ENCODE measurements around the gene AHR. TPM values are rescaled to one million over a fixed set of nuclear protein-coding genes. Genes with fewer than 3 reads are reported as not detected.

The AHR gene
- total and polyA plus RNA-seq, 2 donors (not counting 1 experiment from before 2014, with no cell fraction given) = 4.8 to 11.2 TPM

DNA sequence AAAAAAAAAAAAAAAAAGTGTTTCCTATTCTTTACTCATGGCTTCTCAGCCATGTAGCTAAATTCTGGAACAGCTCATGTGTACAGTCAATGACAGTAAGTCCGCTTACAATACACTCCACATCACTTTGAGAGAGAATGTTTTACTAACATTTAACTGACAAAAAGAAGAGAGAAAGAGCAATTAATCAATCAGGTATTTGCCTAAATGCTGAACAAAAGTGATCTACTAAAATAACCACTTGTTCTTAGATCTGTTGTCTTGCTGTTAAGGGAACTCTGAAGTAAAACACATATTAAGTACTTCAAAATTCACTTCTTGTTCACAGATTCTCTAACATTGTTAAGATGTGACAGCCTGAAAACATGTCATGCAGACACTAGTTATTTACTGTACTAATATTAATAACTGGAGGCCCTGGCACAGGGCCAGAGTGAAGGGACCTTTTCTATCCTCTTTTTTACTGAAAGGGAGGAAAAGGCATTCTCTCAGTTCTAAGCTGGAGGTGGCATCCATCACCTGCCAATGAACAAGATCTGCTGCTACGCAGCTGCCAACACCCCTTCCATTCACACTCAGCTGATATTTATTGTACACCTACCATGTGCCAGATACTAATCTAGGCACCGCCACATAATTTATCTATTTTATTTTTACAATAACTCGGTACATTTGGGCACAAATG lies 72.6 kb downstream of the AHR start:
- CTCF ChIA-PET = no interaction called here
- intact Hi-C loops (cut with micrococcal nuclease) = no loop called here
- H3K9me3 ChIP-seq (ENCODE audit: control extremely low read depth in 1 of 3, control insufficient read depth in 2 of 3, insufficient read depth in 1 of 3, low read length in 2 of 3) = no peaks in the 10 kb centered on the region

More for the DNA sequence above, 72.6 kb downstream of the AHR start:
- no peaks in the 10 kb centered on the region for H3K4me1 Mint-ChIP-seq
- TF ChIP-seq, protein P1, sequence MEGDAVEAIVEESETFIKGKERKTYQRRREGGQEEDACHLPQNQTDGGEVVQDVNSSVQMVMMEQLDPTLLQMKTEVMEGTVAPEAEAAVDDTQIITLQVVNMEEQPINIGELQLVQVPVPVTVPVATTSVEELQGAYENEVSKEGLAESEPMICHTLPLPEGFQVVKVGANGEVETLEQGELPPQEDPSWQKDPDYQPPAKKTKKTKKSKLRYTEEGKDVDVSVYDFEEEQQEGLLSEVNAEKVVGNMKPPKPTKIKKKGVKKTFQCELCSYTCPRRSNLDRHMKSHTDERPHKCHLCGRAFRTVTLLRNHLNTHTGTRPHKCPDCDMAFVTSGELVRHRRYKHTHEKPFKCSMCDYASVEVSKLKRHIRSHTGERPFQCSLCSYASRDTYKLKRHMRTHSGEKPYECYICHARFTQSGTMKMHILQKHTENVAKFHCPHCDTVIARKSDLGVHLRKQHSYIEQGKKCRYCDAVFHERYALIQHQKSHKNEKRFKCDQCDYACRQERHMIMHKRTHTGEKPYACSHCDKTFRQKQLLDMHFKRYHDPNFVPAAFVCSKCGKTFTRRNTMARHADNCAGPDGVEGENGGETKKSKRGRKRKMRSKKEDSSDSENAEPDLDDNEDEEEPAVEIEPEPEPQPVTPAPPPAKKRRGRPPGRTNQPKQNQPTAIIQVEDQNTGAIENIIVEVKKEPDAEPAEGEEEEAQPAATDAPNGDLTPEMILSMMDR (IDR thresholded peaks at IDR 0.05) = no peak
- TF ChIP-seq EZH2 (IDR thresholded peaks at IDR 0.05; ENCODE audit: borderline replicate concordance, insufficient read depth, low read depth, low read length, poor library complexity, severe bottlenecking) = no peak
- no peak overlapping the region for H2AFZ ChIP-seq (ENCODE audit: insufficient read depth, low read depth, low read length, poor library complexity, severe bottlenecking)
- H3K79me2 ChIP-seq (ENCODE audit: control insufficient read depth, insufficient read depth, low read length) = no peaks in the 10 kb centered on the region
- WGBS (ENCODE audit: insufficient coverage) = no CpG with 5 or more reads among the region's 4 CpGs
- no peak for ATAC-seq (ENCODE audit: low read depth)
- no peak for DNase-seq
- no peak overlapping the region for H3K4me3 Mint-ChIP-seq
- H3K9me3 Mint-ChIP-seq (ENCODE audit: insufficient read depth) = no peaks in the 10 kb centered on the region
- H3K27ac ChIP-seq (ENCODE audit: low read length in 2 of 2) = no peak overlapping the region
- H3K4me1 ChIP-seq (ENCODE audit: control insufficient read depth in 2 of 2, insufficient read depth in 2 of 2, low read length in 2 of 2) = no peaks in the 10 kb centered on the region
- no peaks in the 10 kb centered on the region for H3K27me3 ChIP-seq (replicated peaks in 1 of 4; ENCODE audit: control extremely low read depth in 1 of 4, control insufficient read depth in 3 of 4, insufficient read depth in 4 of 4, low read length in 3 of 4)
- no peak overlapping the region for H3K4me2 ChIP-seq (replicated peaks; ENCODE audit: low read depth, low read length, poor library complexity, severe bottlenecking)
- no peaks in the 10 kb centered on the region for H4K20me1 ChIP-seq (ENCODE audit: control insufficient read depth, insufficient read depth, low read length, poor library complexity, severe bottlenecking)
- no peak overlapping the region for H3K9ac ChIP-seq (ENCODE audit: low read length)
- POLR2A ChIA-PET = no interaction called here
- H3K36me3 ChIP-seq (replicated peaks in 1 of 2; ENCODE audit: control extremely low read depth in 1 of 2, control insufficient read depth in 1 of 2, extremely low read depth in 1 of 2, insufficient read depth in 2 of 2, low read length in 1 of 2) = no peaks in the 10 kb centered on the region
- no peak overlapping the region for H3K4me3 ChIP-seq (ENCODE audit: control extremely low read depth in 1 of 5, extremely low read depth in 1 of 5, insufficient read depth in 1 of 5, low read depth in 2 of 5, low read length in 4 of 5)
- no peak overlapping the region for H3K27ac Mint-ChIP-seq
- no peaks in the 10 kb centered on the region for H3K27me3 Mint-ChIP-seq
